Adrenal gland (tissue), 12 donors: ENCODE measurements around the gene ASPN. TPM values are rescaled to one million over a fixed set of nuclear protein-coding genes. Genes with fewer than 3 reads are reported as not detected.

Experiments used
- DNase-seq, 7 donors: peaks; one replicate each; pipeline ENCODE4 v3.0.0-alpha.2; 2019 to 2020
- H3K27ac ChIP-seq, 5 donors: fragments of 200-600 bp; sonication (generic) in 4 of 5; 1 replicate in 3 of 5; 2 replicates in 2 of 5; pipeline versions ENCODE4 v1.5.1 to v1.8.0; 2016 to 2020; ENCODE audit warnings: mild to moderate bottlenecking in 1 of 5
- H3K27me3 ChIP-seq: fragments of 200-600 bp; 2 replicates; pipeline ENCODE4 v1.8.0; 2021
- H3K36me3 ChIP-seq, 2 donors: fragments of 200-600 bp; replicated peaks in 1 of 2; 1 replicate in 1 of 2; 2 replicates in 1 of 2; pipeline versions ENCODE4 v1.5.1 to v1.8.0; 2018 to 2022
- H3K4me1 ChIP-seq, 2 donors: fragments of 200-600 bp; replicated peaks in 1 of 2; 1 replicate in 1 of 2; 2 replicates in 1 of 2; pipeline versions ENCODE4 v1.5.1 to v1.8.0; 2018 to 2021
- H3K4me3 ChIP-seq, 4 donors: fragments of 200-600 bp; sonication (generic) in 3 of 4; one replicate each; pipeline ENCODE4 v1.5.1; 2016 to 2018
- H3K9me3 ChIP-seq, 3 donors: fragments of 200-600 bp; sonication (generic) in 1 of 3; replicated peaks in 1 of 3; 1 replicate in 2 of 3; 2 replicates in 1 of 3; pipeline versions ENCODE4 v1.5.1 to v1.8.0; 2016 to 2021
- CTCF ChIP-seq, 6 experiments: fragments of 450-650 bp in 4 of 6; fragments of 200-600 bp in 2 of 6; sonication (generic) in 1 of 6; IDR thresholded peaks; 1 replicate in 5 of 6; 2 replicates in 1 of 6; pipeline versions ENCODE4 v1.5.1 to v1.8.0; 2016 to 2021; ENCODE audit warnings: antibody characterized with exemption in 6 of 6, mild to moderate bottlenecking in 2 of 6, moderate library complexity in 1 of 6
- POLR2A ChIP-seq, 2 donors: fragments of 450-650 bp; IDR thresholded peaks; one replicate each; pipeline ENCODE4 v1.6.1; 2017; ENCODE audit warnings: antibody characterized with exemption in 2 of 2, mild to moderate bottlenecking in 2 of 2, moderate library complexity in 1 of 2
- WGBS, 4 donors: extraction: QIAGEN DNeasy Blood & Tissue Kit in 2 of 4; methylation state at CpG; one replicate each; pipeline versions ENCODE4 v1.1.5 to v1.1.7; 2013 to 2017; 5-methylcytosine and 5-hydroxymethylcytosine counted together
- intact Hi-C, 2 donors: fragments of 100-400 bp; cut with DNase I; formaldehyde crosslinking; loops; one replicate each; pipeline versions ENCODE4 v1.14.1 to v1.15.0; 2022 to 2023
- polyA plus RNA-seq, 3 donors: library from polyadenylated mRNA; stranded (reverse); fragments of 200-250 nt in 2 of 3; fragments of 350-450 nt in 1 of 3; fragmentation: Illumina TruSeq in 1 of 3; extraction: RNeasy Lipid Tissue Mini Kit (QIAGEN cat#74804) in 1 of 3; gene quantifications; one replicate each; pipeline ENCODE4 v1.2.3, GENCODE V29; 2013 to 2014
- total RNA-seq, 9 donors: library from RNA; depleted of rRNA in 4 of 9; stranded (reverse); fragments of >200 nt in 4 of 9; fragments of 120-200 nt in 1 of 9; fragmentation: NEBNext Ultra II Directional in 1 of 9; extraction: Animal tissue kit (Norgen Biotek cat#: 25700) in 1 of 9; gene quantifications; one replicate each; pipeline versions ENCODE4 v1.1.0 to v1.2.4, GENCODE V29; 2013 to 2023
- donor health status: healthy with polysubstance abuse.
- donor health status: Bipolar disorder and iron deficiency.
- donor health status: DM: yes; HTN: yes; CAD: no.
- donor health status: DM: no; HTN: no; CAD: no.
- donor health status: DM: no; HTN: no; CAD: no.
- donor health status: DM: yes; HTN: yes; CAD: no.

The ASPN gene
- total and polyA plus RNA-seq, 12 donors: 1.7 to 12.4 (median 5.4) TPM

GRCh38 chr9:92482805-92483204 is 499 bp upstream of the ASPN start:
- Histone ChIP-seq H3K36me3 (no peaks in the 10 kb centered on the region), H3K27me3 (no peaks in the 10 kb centered on the region), H3K4me3 (no peak overlapping the region), H3K4me1 (no peaks in the 10 kb centered on the region), H3K9me3 (no peaks in the 10 kb centered on the region), H3K27ac (no peak overlapping the region)
- TF ChIP-seq POLR2A (IDR thresholded peaks at IDR 0.05) (no peak), CTCF (IDR thresholded peaks at IDR 0.05) (no peak)
- no peak for DNase-seq
- intact Hi-C loops: no loop called here

- Histone ChIP-seq H3K27me3 (no peaks in the 10 kb centered on the region), H3K36me3 (no peaks in the 10 kb centered on the region), H3K4me1 (no peaks in the 10 kb centered on the region), H3K27ac (peak overlapping the region in 2 of 5 donors; percentile 41 to 53), H3K9me3 (no peaks in the 10 kb centered on the region), H3K4me3 (peak overlapping the region in 1 of 4 donors; percentile 12)
- no peak for DNase-seq
- intact Hi-C loops: no loop called here
- 66 to 74% (median 68%) methylated on average over 2 of the region's 2 CpGs for WGBS, 4 donors
- TF ChIP-seq POLR2A (IDR thresholded peaks at IDR 0.05) (no peak), CTCF (IDR thresholded peaks at IDR 0.05) (no peak)
These were observed 1.2 kb downstream of the ASPN start for GRCh38 chr9:92480986-92481633.

GRCh38 chr9:92480291-92480771 is 2.0 kb downstream of the ASPN start:
- H3K36me3 ChIP-seq: no peaks in the 10 kb centered on the region
- WGBS, 4 donors: 62 to 76% (median 72%) methylated on average over 2 of the region's 2 CpGs
- intact Hi-C loops: no loop called here
- H3K9me3 ChIP-seq: no peaks in the 10 kb centered on the region
- no peaks in the 10 kb centered on the region for H3K4me1 ChIP-seq
- no peaks in the 10 kb centered on the region for H3K27me3 ChIP-seq
- TF ChIP-seq CTCF (IDR thresholded peaks at IDR 0.05) (no peak), POLR2A (IDR thresholded peaks at IDR 0.05) (no peak)
- no peak for DNase-seq
- H3K4me3 ChIP-seq: peak overlapping the region in 1 of 4 donors; percentile 12
- H3K27ac ChIP-seq: peak overlapping the region in 2 of 5 donors; percentile 42 to 53

GRCh38 chr9:92479346-92479745 is 3.0 kb downstream of the ASPN start:
- intact Hi-C loops: no loop called here
- Histone ChIP-seq H3K36me3 (no peaks in the 10 kb centered on the region), H3K9me3 (no peaks in the 10 kb centered on the region), H3K27me3 (no peaks in the 10 kb centered on the region), H3K4me1 (no peaks in the 10 kb centered on the region), H3K27ac (peak overlapping the region in 1 of 5 donors; percentile 53), H3K4me3 (no peak overlapping the region)
- no peak for DNase-seq
- no peak for TF ChIP-seq CTCF (IDR thresholded peaks at IDR 0.05)
